IPS DF 19.7 (cell line): ENCODE measurements around the gene USH1G.
A peak's percentile ranks its signal among the peaks of the same experiment; 100 is the strongest.
"Not testable (repeated sequence)": the region's sequence is repeated elsewhere in the genome, so short reads cannot be mapped to it uniquely, and the experiment has no call there.

Experiments used
- DNase-seq: peaks from one replicate; pipeline ENCODE4 v3.0.0-alpha.2; 2013; ENCODE audit warnings: low read depth, low spot score

The USH1G gene

DNA sequence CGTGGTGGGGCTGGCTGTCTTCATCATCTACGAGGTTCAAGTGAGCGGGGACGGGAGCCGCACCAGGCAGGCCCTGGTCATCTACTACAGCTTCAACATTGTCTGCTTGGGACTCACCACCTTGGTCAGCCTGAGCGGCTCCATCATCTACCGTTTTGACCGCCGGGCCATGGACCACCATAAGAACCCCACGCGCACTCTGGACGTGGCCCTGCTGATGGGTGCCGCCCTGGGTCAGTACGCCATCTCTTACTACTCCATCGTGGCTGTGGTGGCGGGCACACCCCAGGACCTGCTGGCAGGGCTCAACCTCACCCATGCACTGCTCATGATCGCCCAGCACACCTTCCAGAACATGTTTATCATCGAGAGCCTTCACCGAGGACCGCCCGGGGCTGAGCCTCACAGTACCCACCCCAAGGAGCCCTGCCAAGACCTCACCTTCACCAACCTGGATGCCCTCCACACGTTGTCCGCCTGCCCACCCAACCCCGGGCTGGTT lies 7.5 kb upstream of the USH1G start:
- no peak for DNase-seq

DNA sequence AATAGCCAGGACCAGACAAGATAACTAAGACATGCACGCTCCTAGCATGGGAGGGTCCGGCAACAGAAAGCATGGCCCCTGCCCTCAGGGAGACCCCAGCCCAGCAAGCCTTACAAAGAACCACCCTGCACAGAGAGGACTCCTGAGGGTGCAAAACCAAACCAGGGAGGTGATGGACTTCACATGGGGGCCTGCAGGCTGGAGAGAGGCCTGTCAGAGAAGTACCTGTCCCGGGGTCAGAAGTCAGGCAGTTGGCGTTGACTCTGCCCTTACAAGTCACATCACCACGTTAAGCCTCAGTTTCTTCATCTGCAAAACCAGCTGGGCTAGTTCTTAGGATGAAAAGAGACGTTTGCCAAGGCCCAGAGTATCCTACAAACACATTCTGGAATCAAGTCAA lies 5.7 kb upstream of the USH1G start:
- no peak for DNase-seq

DNA sequence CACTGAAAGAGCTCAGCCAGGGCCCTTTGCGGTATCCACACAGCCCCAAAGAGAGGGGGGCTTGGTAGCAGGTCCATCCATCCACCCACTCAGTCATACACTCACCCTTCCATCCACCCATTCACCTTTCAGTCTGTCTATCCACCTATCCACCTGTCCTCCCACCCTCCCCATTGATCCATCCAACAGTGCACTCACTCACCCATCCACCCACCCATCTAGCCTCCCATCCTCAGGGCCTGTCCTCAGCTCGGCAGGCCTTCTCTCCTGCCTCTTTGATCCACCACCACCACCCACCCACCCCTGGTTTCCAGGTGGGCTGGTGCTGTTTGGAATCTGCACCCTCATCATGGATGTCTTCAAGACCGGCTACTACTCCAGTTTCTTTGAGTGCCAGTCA lies 2.2 kb upstream of the USH1G start:
- no peak for DNase-seq

DNA sequence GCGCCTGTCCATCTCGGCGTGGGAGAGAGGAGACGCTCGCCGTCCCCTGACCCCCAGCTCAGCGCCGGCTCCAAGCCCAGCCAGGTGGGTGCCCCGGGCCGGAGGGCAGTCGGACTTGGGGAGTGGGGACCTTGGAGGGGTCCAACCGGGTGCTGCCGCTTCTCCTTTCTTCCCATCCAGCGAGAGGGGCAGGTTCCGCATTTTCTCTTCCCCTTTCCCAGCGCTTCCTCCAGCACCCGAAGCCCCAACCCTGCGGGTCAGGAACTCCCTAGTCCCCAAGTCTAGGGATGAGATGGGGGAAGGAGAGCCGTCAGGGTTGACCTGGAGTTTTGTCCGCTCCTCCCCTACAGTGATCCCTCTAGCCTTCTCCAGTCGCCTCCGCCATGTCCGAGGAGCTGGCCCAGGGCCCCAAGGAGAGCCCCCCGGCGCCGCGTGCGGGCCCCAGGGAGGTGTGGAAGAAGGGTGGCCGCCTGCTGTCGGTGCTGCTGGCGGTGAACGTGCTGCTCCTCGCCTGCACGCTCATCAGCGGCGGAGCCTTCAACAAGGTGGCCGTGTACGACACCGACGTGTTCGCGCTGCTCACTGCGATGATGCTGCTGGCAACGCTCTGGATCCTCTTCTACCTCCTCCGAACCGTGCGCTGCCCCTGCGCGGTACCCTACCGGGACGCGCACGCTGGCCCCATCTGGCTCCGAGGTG lies 1.3 kb upstream of the USH1G start, which contains the start of gene OTOP2:
OTOP2 (plus strand) TSS at position 24 of the 699 bp plus-strand sequence; CDS start at position 384, 360 bp downstream.
- DNase-seq: no peak

DNA sequence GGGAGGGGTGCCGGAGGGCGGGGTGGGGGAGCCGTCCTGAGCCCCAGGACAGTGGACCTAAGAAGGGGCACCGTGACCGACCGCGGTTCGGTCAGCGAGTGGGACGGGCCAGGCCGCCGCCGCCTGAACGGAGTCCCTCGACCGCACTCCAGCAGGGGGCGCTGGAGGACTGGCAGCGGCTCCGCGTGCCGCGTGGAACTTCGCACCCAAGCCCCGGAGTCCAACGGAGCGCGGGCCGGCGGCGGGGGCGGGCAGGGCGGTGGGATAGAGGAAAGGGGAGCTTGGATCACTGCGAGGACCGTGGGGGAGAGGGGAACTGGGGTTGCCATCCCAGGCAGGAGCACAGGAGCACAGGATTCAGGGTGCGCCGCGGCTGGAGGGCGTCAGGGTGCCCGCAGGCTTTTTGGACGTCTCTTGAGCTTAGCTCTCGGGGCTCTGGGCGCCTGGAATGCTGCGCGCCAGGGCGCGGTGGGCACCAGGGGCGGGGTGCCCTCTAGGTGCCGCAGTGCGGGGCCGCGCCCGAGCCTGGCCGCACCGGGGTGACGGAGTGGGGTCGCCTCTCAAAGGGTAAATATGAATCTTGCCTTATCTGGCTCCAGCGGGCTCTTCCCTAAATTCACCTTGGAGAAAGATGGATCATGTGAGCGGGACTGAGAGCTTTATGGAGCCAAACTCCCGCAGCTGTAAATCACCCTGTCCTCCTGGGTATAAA lies 639 bp upstream of the USH1G start:
- DNase-seq: no peak

DNA sequence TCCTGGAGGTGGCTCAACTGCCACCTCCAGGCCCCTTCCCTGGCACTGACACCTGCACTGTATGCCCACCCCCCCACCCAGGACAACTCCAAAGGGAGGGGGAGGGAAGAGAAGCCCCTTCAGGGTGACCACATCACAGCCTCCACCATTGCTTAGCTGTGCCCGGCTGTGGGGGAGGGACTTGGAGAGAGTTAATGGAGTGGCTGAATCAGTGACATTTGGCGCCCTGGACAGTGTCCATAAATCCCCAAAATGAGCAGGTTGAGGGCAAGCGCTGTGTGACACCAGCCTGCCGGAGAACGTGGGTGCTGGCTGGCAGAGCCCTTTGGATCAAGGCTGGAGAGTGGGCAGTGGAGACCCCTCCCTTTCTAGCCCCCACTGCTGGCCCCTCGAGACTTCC lies 883 bp downstream of the USH1G start:
- DNase-seq: no peak

DNA sequence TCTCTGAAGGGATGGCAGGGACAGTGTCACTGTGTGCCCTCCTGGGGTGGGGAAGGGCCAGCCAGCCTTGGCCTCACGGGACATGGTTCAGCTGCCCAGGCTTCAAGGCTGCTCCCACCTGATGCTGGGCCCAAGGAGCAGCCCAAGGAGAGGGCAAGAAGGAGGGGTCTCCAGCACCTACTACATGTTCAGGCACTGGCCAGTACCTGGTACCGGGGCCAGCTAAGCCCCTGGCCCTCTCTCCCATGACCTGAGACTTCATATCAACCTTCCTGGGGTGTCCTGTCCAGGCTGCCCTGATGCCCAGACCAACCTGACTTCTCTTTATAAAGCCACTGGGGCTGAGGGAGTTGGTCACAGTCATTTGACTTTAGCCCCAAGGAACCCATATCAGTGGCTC lies 1.3 kb downstream of the USH1G start:
- no peak for DNase-seq

DNA sequence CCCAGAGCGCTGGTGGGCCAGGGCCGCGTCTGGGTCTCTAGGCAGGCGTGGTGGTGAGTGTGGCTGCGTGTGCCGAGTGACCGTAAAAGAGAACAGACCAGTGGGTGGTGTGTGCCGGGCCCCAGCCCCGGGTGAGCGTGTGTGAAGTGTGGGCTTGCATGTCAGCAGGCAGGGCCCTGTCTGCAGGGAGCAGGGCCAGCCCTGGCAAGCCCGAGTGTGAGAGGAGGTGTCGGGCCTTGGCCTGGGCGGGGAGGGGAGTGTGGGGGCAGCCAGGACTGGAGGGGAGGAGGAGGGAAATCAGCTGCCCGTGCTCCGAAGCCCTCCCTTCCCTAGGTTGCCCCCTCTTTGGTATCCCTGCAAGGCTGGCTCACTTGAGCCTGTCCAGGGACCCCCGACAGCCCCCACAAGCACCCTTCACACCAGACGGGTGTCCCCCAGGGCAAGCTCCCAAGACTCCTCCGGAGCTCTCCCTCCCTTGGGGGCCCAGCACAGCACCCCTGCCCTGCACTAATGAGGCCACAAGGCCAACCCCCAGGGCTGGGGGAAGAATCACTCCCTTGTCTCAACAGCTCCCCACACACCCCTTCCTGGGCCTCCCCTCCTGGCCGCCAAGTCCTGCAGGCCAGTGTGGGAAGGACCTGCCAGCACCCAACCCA lies 1.9 kb downstream of the USH1G start:
- DNase-seq: no peak

DNA sequence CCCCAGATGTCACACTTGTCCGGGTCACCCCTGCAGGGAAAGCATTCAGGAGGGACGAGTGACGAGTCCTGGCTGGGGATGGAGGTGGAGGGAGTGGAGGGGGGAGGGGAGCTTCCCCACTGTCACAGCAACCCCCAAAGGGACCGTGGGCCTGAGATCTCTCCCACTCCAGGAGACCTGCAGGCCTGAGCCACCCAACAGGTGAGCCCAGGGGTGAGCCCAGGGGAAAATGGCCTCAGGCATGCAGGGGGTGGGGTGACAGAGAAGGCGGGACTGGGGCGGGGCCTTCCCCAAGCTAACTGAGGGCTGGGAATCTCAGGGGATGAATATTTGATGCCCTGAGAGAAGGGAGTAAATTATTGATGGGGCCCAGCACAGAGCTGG lies 2.4 kb downstream of the USH1G start:
- no peak for DNase-seq

DNA sequence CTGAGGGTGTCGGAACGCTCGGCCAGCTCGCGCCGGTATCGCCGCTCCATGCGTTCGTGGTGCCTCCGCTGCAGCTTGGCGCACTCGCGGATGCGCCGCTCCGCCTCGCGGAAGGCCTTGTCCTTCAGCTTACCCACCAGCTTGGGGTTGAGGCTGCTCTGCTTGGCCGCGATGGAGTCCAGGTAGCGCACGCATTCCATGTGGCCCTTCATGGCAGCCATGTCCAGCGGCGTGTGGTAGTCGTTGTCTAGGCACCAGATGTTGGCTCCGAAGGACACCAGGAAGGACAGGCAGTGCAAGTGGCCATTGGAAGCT lies 2.8 kb downstream of the USH1G start:
- no peak for DNase-seq

DNA sequence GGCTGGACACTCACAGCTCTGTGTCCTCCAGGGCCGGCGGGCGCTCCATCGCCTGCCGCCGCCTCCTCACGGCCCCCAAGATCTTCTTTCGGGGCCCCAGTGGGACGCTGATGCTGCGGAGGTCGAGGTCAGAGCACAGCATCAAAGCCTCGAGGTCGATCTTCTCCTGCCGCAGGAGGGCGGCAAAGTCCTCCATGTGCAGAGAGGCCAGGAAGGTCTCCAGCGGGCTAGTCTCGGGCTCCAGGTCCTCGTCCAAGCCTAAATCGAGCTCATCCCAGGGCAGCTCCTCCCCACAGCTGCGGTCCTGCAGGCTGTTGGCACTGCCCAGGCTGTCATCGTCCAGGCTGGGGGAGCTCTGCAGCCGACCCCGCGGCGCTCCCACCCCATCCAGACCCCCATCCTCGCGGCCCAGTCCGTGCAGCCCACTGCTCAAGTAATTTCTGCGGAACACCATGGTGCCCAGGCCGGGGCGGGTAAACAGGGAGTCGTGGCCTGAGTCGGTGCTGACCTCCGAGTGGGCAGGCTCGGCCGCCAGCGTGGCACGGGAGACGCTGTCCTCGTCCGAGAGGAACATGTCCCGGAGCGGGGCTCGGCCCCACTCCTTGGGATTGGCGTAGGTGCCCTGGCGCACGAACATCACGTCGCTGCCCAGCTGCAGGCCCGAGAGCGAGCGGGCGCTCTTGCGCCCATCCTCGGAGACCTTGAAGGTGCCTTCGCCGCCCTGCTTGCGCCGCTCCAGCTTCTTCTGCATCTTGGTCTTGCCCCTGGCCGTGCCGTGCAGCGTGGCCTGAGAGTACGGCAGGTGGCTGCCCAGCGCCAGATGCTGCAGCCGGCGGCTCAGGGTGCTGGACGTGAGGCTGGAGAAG lies 3.4 kb downstream of the USH1G start:
- peak; percentile 20 for DNase-seq

DNA sequence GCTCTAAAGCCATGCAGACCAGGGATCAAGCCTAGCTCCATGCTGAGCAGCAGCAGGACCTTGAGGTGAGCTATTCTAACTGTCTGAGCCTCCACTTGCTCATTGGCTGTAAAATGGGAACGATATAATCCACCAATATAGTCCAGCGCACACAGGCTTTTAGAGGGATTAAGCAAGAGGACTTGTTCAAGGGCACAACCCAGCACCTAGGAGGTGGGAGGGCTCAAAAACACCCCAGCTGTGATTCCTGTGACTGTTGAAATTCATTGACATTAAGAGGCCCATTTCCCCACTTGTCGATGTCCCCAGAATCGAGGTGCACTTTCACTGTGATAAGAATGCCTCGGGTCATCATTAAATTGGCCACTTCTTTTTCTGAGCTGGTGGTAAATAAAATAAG lies 4.1 kb downstream of the USH1G start:
- DNase-seq: no peak

DNA sequence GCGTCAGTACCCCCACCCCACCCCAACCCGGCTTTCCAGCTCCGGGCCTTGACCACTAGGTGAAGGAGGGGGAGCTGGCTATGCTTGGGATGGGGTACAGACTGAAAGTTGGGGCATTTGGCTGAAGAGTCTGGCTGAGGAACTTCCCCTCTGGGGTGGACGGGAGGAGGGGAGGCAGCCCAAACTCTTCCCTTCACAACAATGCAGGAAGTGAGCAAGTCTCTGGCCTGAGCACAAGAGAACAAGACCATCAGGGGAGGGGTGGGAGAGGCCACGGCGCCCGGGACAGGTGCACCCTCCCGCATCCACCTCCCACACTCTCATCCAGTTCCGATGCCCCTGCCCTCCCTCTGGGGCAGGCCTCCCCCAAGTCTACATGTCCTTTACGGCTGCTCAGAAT lies 5.6 kb downstream of the USH1G start:
- DNase-seq: no peak

DNA sequence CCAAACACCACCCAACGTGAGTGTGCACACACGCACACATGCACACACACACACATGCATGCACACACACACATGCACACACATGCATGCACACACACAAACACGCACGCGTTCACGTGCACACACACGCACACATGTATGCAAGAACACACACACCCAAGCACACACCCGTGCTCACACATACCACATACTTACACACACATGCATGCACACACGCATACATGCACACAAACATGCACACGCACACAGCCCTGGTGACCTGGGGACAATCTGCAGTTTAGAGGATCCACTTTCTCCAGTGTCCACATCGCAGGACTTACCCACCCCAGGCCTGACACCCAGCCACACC lies 6.2 kb downstream of the USH1G start:
- DNase-seq: no peak

DNA sequence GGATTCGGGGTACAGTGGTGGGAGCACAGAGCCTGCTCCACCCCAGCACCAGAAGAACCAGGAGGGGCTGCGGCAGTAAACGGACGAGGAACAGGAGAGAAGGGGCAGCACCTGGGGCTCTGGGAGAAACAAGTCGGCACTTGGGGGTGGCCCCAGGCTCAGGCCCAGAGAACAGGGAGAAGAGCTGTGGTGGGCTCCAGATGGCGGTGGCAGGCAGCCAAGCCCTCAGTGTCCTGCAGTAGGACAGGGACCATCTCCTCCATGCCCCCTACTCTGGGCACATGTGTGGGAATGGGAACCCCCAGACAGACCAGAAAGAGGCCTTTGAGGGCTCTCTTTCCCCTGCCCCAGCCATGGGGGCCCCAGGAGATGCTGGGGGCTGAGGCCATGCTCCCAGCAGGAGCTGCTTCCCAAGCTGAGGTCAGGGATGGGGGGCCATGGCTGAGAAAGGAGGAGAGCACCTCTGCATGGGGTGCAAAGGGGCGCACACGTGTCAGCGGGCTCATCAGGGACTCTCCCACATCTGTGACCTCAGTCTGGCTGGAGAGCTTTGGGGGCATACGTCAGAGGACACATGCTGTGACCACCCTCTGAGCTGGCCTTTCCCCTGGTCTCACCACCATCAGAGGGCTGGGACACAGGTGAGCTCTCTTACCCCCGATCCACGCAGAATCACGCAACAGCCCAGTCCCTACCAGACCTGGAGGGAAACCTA lies 6.8 kb downstream of the USH1G start:
- no peak for DNase-seq

DNA sequence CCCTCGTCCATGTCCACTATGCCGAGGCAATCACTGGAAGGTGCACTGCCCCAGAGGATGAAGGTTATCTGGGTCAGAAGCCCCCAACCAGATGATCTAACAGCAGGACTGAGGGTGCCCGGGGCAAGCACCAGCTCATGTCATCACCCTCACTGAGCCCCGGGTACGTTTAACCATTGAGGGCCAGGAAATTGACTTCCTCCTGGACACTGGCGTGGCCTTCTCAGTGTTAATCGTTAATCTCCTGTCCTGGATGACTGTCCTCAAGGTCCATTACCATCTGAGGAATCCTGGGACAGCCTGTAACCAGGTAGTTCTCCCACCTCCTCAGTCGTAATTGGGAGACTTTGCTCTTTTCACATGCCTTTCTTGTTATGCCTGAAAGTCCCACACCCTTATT lies 11.6 kb downstream of the USH1G start:
- not testable (repeated sequence) for DNase-seq

DNA sequence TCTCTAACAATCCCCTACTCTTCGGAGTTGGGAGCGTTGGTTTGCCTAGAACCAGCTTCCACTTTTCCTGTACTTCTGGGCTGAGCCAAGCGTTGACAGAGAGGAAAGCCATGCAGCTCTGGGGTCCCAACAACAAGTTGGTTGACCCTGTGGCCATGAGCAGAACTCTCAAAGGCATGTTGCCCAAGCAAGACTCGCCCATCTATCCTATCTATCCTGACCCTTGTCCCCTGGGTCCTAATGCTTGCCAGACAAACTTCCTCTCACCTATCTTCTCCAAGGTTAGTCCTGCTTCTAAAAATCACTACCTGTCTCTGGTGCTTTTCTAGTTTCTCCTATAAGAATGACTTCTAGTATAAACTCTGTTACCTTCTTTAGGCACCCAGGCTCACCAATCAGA lies 14.0 kb downstream of the USH1G start:
- not testable (repeated sequence) for DNase-seq

DNA sequence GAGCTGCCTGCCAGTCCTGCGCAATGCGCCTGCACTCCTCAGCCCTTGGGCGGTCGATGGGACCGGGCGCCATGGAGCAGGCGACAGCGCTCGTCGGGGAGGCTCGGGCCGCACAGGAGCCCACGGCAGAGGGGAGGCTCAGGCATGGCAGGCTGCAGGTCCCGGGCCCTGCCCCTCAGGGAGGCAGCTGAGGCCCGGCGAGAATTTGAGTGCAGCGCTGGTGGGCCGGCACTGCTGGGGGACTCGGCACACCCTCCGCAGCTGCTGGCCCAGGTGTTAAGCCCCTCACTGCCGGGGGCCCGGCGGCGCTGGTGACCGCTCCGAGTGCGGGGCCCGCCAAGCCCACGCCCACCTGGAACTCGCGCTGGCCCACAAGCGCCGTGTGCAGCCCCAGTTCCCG lies 16.0 kb downstream of the USH1G start:
- DNase-seq: no peak

DNA sequence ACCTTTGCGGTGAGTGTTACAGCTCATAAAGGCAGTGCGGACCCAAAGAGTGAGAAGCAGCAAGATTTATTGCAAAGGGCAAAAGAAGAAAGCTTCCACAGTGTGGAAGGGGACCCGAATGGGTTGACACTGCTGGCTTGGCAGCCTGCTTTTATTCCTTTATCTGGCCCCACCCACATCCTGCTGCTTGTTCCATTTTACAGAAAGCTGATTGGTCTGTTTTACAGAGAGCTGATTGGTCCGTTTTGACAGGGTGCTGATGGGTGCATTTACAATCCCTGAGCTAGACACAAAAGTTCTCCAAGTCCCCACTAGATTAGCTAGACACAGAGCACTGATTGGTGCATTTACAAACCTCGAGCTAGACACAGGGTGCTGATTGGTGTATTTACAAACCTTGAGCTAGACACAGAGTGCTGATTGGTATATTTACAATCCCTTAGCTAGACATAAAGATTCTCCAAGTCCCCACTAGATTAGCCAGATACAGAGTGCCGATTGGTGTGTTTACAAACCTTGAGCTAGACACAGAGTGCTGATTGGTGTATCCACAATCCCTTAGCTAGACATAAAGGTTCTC lies 16.8 kb downstream of the USH1G start:
- not testable (repeated sequence) for DNase-seq

DNA sequence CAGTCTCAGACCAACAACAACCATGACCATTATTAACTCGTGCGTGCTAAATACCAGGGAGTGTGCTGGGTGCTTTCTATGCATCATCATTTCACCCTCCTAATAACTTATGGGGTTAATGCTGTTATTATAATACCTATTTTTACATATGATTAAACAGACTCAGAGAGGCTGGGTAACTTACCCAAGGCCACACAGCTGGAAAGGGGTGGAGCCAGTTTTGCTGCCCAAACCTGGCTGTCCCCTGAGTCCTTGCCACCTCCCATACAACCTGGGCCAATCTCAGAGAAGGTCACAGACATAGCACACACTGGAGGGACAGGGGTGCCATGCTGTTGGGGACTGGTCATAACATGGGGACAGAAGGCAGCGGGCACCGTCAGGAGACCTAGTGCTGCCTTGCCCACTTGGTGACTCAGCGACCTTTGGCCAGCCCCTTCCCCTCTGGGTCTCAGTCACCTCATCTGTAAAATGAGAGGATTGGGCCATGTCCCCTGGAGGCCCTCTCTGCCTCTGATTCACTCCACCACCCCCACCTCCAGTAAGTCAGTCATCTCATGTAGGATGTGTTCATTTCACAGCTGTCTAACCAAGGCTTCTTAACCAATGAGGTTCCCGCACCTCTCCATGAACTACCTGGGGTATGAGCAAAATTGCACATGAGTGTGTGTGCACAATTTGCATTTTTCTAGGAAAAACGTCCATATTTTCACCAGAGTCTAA lies 18.2 kb downstream of the USH1G start:
- no peak for DNase-seq
